Smooth muscle cell (in vitro differentiated cells): Measurements from ENCODE around the gene DIDO1. TPM values are rescaled to one million over a fixed set of nuclear protein-coding genes. Genes with fewer than 3 reads are reported as not detected.

Experiments
- DNase-seq: peaks from one replicate; lab custom pipeline; 2025; ENCODE audit not compliant: unreplicated experiment; lab: John Stamatoyannopoulos, UW
- H2AFZ ChIP-seq: fragments of 200-600 bp; sonication (generic); 2 replicates; pipeline ENCODE4 v1.6.0; 2016; ENCODE audit warnings: antibody characterized with exemption, low read depth, mild to moderate bottlenecking
- H3F3A ChIP-seq: fragments of 200-600 bp; sonication (generic); 2 replicates; pipeline ENCODE4 v1.6.0; 2017; ENCODE audit warnings: antibody characterized with exemption, low read depth
- H3K27ac ChIP-seq: fragments of 200-600 bp; sonication (generic); 2 replicates; pipeline ENCODE4 v1.5.1; 2016; ENCODE audit warnings: low read depth, mild to moderate bottlenecking
- H3K27me3 ChIP-seq: fragments of 200-600 bp; sonication (generic); 2 replicates; pipeline ENCODE4 v1.6.1; 2016; ENCODE audit warnings: low read depth, mild to moderate bottlenecking
- H3K36me3 ChIP-seq: fragments of 200-600 bp; sonication (generic); 2 replicates; pipeline ENCODE4 v1.5.1; 2016; ENCODE audit warnings: low read depth
- H3K4me1 ChIP-seq: fragments of 200-600 bp; sonication (generic); 2 replicates; pipeline ENCODE4 v1.5.1; 2016; ENCODE audit warnings: low read depth
- H3K4me2 ChIP-seq: fragments of 200-600 bp; sonication (generic); 2 replicates; pipeline ENCODE4 v1.6.0; 2016; ENCODE audit warnings: mild to moderate bottlenecking
- H3K4me3 ChIP-seq: fragments of 200-600 bp; sonication (generic); 2 replicates; pipeline ENCODE4 v1.5.1; 2016; ENCODE audit warnings: mild to moderate bottlenecking
- H3K79me2 ChIP-seq: fragments of 200-600 bp; sonication (generic); 2 replicates; pipeline ENCODE4 v1.6.0; 2016; ENCODE audit warnings: low read depth, mild to moderate bottlenecking
- H3K9ac ChIP-seq: fragments of 200-600 bp; sonication (generic); 2 replicates; pipeline ENCODE4 v1.6.0; 2016; ENCODE audit warnings: low read depth
- H3K9me3 ChIP-seq: fragments of 200-600 bp; sonication (generic); replicated peaks from 2 replicates; pipeline ENCODE4 v1.5.1; 2016; ENCODE audit warnings: low read depth
- H4K20me1 ChIP-seq: fragments of 200-600 bp; sonication (generic); 2 replicates; pipeline ENCODE4 v1.6.0; 2016; ENCODE audit warnings: low read depth
- WGBS: methylation state at CpG from one replicate; pipeline ENCODE4 v1.1.7; 2016; ENCODE audit warnings: low lambda C conversion rate; 5-methylcytosine and 5-hydroxymethylcytosine counted together
- polyA plus RNA-seq: library from polyadenylated mRNA; unstranded; fragments of >200 nt; fragmentation: Nextera tagmentation; extraction: Ambion mirVana; gene quantifications from 2 replicates; pipeline ENCODE4 v1.2.1, GENCODE V29; 2016
- total RNA-seq: library from RNA; depleted of rRNA; stranded (reverse); fragments of >200 nt; gene quantifications from 2 replicates; pipeline ENCODE4 v1.2.3, GENCODE V29; 2014
- TF ChIP-seq, protein P1 (sequence below): fragments of 200-600 bp; sonication (generic); IDR thresholded peaks from 2 replicates; pipeline ENCODE4 v1.5.1; 2017; ENCODE audit warnings: borderline replicate concordance, mild to moderate bottlenecking, antibody characterized with exemption; ENCODE audit not compliant: insufficient read depth, poor library complexity, severe bottlenecking

Gene DIDO1
- total and polyA plus RNA-seq, 2 experiments from 2014 or later = 16.0 to 25.8 TPM

GRCh38 chr20:62946918-62947317, 20.6 kb upstream of the DIDO1 start:
- WGBS = 85% methylated on average over 10 of the region's 10 CpGs
- Histone ChIP-seq H3K4me3 (no peak overlapping the region), H2AFZ (no peak overlapping the region), H3K27ac (no peak overlapping the region), H3K9ac (no peak overlapping the region), H3K9me3 (no peaks in the 10 kb centered on the region), H3K79me2 (peaks cover 22% of the 10 kb centered on the region), H3K36me3 (peaks cover 7% of the 10 kb centered on the region), H3K4me1 (no peaks in the 10 kb centered on the region), H4K20me1 (peaks cover 36% of the 10 kb centered on the region), H3K27me3 (no peaks in the 10 kb centered on the region), H3F3A (peaks cover 8% of the 10 kb centered on the region), H3K4me2 (no peak overlapping the region)
- no peak for DNase-seq
- TF ChIP-seq, protein P1, sequence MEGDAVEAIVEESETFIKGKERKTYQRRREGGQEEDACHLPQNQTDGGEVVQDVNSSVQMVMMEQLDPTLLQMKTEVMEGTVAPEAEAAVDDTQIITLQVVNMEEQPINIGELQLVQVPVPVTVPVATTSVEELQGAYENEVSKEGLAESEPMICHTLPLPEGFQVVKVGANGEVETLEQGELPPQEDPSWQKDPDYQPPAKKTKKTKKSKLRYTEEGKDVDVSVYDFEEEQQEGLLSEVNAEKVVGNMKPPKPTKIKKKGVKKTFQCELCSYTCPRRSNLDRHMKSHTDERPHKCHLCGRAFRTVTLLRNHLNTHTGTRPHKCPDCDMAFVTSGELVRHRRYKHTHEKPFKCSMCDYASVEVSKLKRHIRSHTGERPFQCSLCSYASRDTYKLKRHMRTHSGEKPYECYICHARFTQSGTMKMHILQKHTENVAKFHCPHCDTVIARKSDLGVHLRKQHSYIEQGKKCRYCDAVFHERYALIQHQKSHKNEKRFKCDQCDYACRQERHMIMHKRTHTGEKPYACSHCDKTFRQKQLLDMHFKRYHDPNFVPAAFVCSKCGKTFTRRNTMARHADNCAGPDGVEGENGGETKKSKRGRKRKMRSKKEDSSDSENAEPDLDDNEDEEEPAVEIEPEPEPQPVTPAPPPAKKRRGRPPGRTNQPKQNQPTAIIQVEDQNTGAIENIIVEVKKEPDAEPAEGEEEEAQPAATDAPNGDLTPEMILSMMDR = no peak

- Histone ChIP-seq H3K27ac (no peak overlapping the region), H3K79me2 (peaks cover 33% of the 10 kb centered on the region)
These were observed 19.6 kb upstream of the DIDO1 start for GRCh38 chr20:62945771-62946339.

GRCh38 chr20:62944746-62945145, 18.4 kb upstream of the DIDO1 start:
- Histone ChIP-seq H3K4me3 (no peak overlapping the region), H3K9me3 (no peaks in the 10 kb centered on the region), H3K36me3 (peaks cover 7% of the 10 kb centered on the region), H2AFZ (no peak overlapping the region), H3K9ac (no peak overlapping the region), H3F3A (peaks cover 12% of the 10 kb centered on the region), H3K79me2 (peaks cover 44% of the 10 kb centered on the region), H3K4me1 (peaks cover 2% of the 10 kb centered on the region), H3K27me3 (no peaks in the 10 kb centered on the region), H3K4me2 (no peak overlapping the region), H4K20me1 (peaks cover 56% of the 10 kb centered on the region), H3K27ac (no peak overlapping the region)
- DNase-seq = no peak
- WGBS = 98% methylated on average over 10 of the region's 10 CpGs
- TF ChIP-seq, protein P1 = no peak

More at GRCh38 chr20:62945771-62946339, 19.6 kb upstream of the DIDO1 start:
- no peak for DNase-seq
- Histone ChIP-seq H3K4me1 (no peaks in the 10 kb centered on the region), H4K20me1 (peaks cover 47% of the 10 kb centered on the region), H3K4me2 (no peak overlapping the region), H3K4me3 (no peak overlapping the region), H3K9me3 (no peaks in the 10 kb centered on the region), H3K27me3 (no peaks in the 10 kb centered on the region), H3F3A (peaks cover 8% of the 10 kb centered on the region), H2AFZ (no peak overlapping the region), H3K36me3 (peaks cover 7% of the 10 kb centered on the region), H3K9ac (no peak overlapping the region)
- TF ChIP-seq, protein P1 = no peak
- 94% methylated on average over 25 of the region's 25 CpGs for WGBS

GRCh38 chr20:62944184-62944583, 17.9 kb upstream of the DIDO1 start:
- Histone ChIP-seq H3K4me1 (peaks cover 7% of the 10 kb centered on the region), H3K4me2 (no peak overlapping the region), H3F3A (peaks cover 12% of the 10 kb centered on the region), H3K9ac (no peak overlapping the region), H3K9me3 (no peaks in the 10 kb centered on the region), H2AFZ (no peak overlapping the region), H3K4me3 (no peak overlapping the region), H3K27ac (no peak overlapping the region), H3K79me2 (peaks cover 50% of the 10 kb centered on the region), H4K20me1 (peaks cover 61% of the 10 kb centered on the region), H3K36me3 (peaks cover 7% of the 10 kb centered on the region), H3K27me3 (no peaks in the 10 kb centered on the region)
- TF ChIP-seq, protein P1 = no peak
- 92% methylated on average over 8 of the region's 8 CpGs for WGBS
- no peak for DNase-seq
